Stimulated activated effector memory CD8-positive, alpha-beta T cell treated with anti-CD3 and anti-CD28 coated beads, Interleukin-12 subunit alpha, Interleukin-12 subunit beta, amount 100 ng/mL, for 72 hours (primary cell): ENCODE data around the gene FHOD3.
"Not testable (repeated sequence)": the region's sequence is repeated elsewhere in the genome, so short reads cannot be mapped to it uniquely, and the experiment has no call there.

Experiments used
- ATAC-seq: fragments of 150-1000 bp; cut with Tn5 transposase; 2 replicates; pipeline ENCODE4 v1.10.0; 2021
- DNase-seq, 2 donors: peaks; one replicate each; pipeline ENCODE4 v3.0.0; 2021 to 2022; ENCODE audit warnings: low spot score in 2 of 2
- H3K27ac Mint-ChIP-seq: one replicate; pipeline ENCODE4 v1.8.0; 2022; ENCODE audit warnings: mild to moderate bottlenecking, mixed read lengths
- H3K36me3 Mint-ChIP-seq: one replicate; pipeline ENCODE4 v1.8.0; 2022; ENCODE audit warnings: mild to moderate bottlenecking, mixed read lengths
- H3K4me1 Mint-ChIP-seq: one replicate; pipeline ENCODE4 v1.8.0; 2022; ENCODE audit warnings: mixed read lengths
- H3K4me3 Mint-ChIP-seq: one replicate; pipeline ENCODE4 v1.8.0; 2022; ENCODE audit warnings: mild to moderate bottlenecking, mixed read lengths
- H3K9me3 Mint-ChIP-seq: one replicate; pipeline ENCODE4 v1.8.0; 2022; ENCODE audit warnings: mixed read lengths

FHOD3 gene

DNA sequence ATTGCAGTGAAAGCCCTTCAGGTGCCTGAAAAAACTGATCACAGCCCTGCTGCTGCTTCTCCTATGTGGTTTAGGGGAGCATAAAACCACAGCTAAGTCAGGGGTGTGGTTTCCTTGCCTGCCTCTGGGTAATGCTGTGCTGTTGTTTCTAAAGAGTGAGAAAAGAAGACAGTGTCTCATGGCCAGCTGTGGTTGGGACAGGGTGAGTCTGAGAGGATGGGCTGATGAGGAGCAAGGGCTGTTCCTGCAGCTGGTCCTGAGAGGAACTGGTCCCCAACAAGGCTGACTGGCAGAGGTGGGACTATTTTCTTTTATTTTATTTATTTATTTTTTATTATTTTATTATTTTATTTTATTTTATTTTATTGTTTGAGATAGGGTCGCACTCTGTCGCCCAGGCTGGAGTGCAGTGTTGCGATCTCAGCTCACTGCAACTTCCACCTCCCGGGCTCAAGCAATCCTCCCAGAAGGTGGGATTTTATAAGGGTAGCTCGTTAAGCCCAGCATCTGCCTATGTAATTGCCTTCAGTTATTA is 236.7 kb downstream of the FHOD3 start:
- DNase-seq (no peak), ATAC-seq (peak; percentile 83)
- Mint-ChIP-seq H3K36me3 (no peaks in the 10 kb centered on the region), H3K4me1 (peaks cover 14% of the 10 kb centered on the region), H3K27ac (no peak overlapping the region), H3K9me3 (no peaks in the 10 kb centered on the region), H3K4me3 (no peak overlapping the region)

DNA sequence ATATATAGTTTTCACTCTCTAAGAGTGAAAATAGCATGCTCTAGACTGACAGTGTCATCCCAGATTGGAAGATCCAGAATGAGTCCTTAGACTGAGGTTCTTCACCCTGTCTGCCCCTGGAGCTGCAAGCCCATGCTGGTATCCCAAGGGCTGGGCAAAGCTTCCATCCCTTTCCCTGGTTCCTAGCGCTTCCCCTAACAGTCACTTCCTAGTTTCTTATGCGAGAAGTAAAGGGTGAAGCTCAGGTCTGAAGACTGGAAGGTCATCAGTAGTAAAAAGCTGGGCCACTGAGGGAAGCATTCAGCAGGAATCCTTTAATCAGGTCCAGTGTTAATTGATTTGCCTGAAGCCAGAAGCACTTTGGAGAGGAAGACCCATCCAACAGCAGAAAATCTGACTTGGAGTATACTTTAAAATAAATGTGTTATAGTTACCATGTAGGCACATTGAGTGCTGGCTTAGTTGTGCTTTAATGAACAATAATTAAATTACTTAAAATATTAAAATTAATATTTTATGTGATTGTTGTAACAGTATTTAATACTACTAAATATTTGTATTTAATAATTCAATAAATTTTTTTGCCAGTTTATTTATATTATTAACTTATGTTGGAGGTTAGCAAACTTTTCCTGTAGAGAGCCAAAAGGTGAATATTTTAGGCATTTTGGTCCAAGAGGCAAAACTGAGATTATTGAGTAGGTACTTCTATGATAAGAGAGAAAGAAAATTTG is 237.9 kb downstream of the FHOD3 start:
- ATAC-seq: no peak
- DNase-seq: no peak
- H3K4me3 Mint-ChIP-seq: no peak overlapping the region
- H3K36me3 Mint-ChIP-seq: no peaks in the 10 kb centered on the region
- peaks cover 14% of the 10 kb centered on the region for H3K4me1 Mint-ChIP-seq
- H3K27ac Mint-ChIP-seq: no peak overlapping the region
- H3K9me3 Mint-ChIP-seq: no peaks in the 10 kb centered on the region

DNA sequence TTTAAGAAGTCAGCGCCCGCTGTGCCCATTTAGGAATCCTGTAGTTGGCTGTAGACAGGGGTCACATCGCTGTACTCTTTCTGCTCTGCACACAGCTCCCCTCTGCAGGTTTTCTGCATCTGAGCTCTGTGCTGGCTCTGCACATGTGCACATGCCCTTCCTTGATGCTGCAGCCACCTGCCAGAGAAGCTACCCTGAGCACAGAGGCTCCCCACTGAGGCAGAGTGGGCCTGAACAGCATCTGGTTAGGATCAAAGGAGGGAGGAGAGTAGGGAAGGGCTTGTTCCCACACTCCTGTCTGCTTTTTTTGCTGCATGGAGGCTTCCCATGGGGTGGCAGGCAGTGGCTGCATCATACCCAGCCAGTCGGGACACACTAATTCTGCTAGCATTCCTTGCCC is 238.9 kb downstream of the FHOD3 start:
- H3K36me3 Mint-ChIP-seq: no peaks in the 10 kb centered on the region
- no peak overlapping the region for H3K27ac Mint-ChIP-seq
- ATAC-seq (no peak), DNase-seq (no peak)
- H3K4me3 Mint-ChIP-seq: no peak overlapping the region
- peaks cover 13% of the 10 kb centered on the region for H3K4me1 Mint-ChIP-seq
- no peaks in the 10 kb centered on the region for H3K9me3 Mint-ChIP-seq

DNA sequence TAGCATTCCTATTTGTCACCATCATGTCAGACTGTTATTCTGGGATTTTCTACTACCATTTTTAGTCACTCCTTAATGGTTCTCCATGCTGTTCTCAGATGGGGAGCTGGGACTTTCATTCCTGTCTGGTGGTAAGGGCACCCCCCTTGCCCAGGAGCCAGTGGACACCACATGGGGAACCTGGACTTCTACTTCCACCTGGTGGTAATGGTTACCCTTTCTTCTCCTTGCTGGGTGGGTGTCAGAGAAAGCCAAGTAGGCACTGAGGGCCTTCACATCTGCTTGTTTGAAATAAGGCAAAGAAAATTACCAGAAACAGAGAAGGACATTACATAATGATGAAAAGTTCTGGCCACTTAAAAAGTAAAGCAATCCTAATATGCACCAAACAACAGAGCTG is 239.8 kb downstream of the FHOD3 start:
- no peak for ATAC-seq
- Mint-ChIP-seq H3K27ac (no peak overlapping the region), H3K9me3 (no peaks in the 10 kb centered on the region), H3K4me3 (no peak overlapping the region), H3K36me3 (no peaks in the 10 kb centered on the region), H3K4me1 (peaks cover 6% of the 10 kb centered on the region)
- no peak for DNase-seq

DNA sequence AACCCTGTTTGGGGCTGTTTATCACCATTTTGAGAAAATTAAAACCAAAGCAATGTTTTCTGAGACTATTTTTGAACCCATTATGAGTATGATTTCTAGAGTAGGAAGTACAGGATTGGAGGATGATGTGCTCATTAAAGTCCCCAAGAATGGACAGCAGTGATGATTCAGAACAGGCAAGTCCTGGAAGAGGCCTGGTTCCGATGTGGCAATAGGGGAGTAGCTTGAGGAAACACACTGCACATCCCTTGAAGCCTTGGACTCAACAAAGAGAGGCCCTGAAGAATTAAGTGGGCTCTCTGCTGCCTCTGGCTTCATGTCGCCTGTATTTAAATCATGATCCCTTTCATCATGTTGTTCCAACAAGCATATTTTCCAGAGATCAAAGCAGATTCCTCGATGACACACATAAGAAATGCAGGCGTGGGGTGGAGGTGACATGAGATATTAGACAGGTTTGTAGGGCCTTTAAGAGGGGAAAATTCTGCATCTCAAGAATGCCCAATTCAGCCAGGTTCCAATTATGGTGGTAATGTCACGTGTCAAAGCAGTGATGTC is 242.2 kb downstream of the FHOD3 start:
- Mint-ChIP-seq H3K4me1 (no peaks in the 10 kb centered on the region), H3K27ac (no peak overlapping the region), H3K4me3 (no peak overlapping the region), H3K36me3 (no peaks in the 10 kb centered on the region), H3K9me3 (no peaks in the 10 kb centered on the region)
- ATAC-seq: no peak
- no peak for DNase-seq

DNA sequence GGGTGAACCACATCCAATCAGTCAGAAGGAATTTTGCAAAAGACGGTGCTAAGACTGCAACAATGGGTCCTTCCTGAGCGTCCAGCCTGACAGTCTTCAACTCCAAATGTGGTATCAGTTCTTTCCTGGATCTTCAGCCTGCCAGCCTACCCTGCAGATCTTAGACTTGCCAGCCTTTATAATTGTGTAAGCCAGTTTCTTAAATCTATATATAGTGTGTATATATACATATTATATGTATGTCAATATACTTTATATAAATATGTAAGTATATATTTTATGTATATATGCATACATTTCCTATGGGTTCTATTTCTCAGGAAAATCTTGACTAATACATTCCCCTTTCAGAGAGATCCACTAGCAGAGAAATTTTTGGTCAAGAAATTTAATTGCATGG is 245.5 kb downstream of the FHOD3 start:
- DNase-seq (no peak), ATAC-seq (no peak)
- Mint-ChIP-seq H3K4me3 (no peak overlapping the region), H3K4me1 (no peaks in the 10 kb centered on the region), H3K27ac (no peak overlapping the region), H3K36me3 (no peaks in the 10 kb centered on the region), H3K9me3 (no peaks in the 10 kb centered on the region)

DNA sequence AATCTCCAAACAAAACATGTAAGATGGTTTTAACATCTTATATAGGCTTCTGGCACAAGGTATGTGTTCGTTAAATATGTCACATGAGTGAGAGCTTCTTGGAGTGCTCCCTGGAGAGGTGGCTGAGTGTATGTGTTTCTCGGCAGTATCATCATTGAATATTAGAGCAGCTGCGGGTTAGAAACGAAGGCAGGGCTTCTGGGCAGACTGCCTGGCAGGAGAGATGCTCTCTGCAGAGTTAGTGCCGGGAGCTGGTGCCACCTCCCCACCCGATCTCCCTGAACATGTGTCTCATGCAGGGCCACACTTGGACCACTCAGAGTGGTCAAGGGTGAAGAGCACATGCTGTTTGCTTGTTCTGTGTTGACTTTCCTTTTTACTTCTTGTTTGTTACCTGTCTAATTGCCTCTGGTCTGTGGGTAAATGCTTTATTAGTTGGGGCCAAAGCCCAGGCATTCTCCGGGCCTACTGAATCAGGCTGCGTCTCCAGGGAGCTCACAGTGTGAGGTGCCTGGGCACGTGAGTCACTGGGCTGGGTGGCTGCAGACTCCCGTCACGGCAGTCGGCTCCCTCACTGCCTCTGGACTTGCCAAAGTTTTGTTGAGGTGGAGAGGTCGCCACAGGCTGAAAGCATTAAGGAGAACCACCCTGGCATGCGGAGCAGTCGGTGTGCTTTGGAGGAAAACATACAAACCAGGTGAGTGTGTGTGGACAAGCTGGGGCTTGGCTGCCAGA is 246.6 kb downstream of the FHOD3 start:
- Mint-ChIP-seq H3K36me3 (no peaks in the 10 kb centered on the region), H3K4me1 (no peaks in the 10 kb centered on the region), H3K27ac (no peak overlapping the region), H3K9me3 (no peaks in the 10 kb centered on the region), H3K4me3 (no peak overlapping the region)
- no peak for DNase-seq
- ATAC-seq: peak; percentile 37

DNA sequence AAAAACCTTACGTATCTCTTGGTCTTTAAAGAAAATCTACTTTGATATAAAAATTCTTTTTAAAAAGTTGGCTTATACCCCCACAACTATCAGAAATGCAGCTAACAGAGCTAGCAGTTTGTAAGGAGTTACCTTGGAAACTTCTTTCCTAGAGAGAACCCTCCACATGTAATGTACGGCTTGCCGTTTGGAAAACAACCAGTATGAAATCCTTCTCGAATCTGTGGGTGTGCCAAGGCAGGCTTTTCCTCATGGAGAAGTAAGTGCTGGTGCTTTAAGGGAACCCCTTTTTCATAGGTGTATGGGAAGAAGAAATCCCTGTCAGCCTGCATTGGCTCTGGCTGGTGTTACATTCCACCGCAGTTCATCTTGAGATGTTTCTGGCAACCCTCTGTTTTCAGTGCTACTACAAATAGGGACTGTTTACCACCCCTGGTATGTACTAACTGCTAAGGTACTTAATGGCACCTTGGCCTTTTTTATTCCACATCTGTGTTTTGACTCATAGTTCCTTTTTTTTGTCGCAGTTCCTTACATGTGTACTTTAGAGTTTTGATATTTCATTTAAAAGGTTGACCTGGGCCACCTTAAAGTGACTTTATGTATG is 248.4 kb downstream of the FHOD3 start:
- Mint-ChIP-seq H3K4me1 (no peaks in the 10 kb centered on the region), H3K27ac (no peak overlapping the region), H3K9me3 (no peaks in the 10 kb centered on the region), H3K4me3 (no peak overlapping the region), H3K36me3 (no peaks in the 10 kb centered on the region)
- no peak for DNase-seq
- ATAC-seq: no peak

DNA sequence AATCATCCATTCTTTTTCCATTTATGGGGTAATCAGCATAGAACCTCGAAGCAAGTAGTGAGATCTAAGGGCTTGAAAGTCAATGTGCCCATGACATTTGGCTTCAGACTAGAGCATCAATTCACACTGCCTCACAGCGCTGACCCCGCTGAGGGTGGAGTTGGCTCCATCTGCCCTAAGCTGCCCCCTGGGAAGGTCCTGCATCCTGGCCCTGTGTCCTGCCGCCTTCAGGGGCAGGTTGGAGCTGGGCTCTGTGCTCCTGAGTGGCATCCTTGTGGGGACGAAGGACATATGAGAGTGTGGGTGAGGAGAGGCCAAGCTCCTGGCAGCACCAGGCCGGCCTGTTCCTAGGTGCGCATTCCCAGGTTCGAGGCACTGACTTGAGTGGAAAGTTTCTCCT is 249.4 kb downstream of the FHOD3 start:
- no peaks in the 10 kb centered on the region for H3K4me1 Mint-ChIP-seq
- H3K9me3 Mint-ChIP-seq: no peaks in the 10 kb centered on the region
- ATAC-seq (no peak), DNase-seq (no peak)
- H3K4me3 Mint-ChIP-seq: no peak overlapping the region
- no peak overlapping the region for H3K27ac Mint-ChIP-seq
- H3K36me3 Mint-ChIP-seq: no peaks in the 10 kb centered on the region

DNA sequence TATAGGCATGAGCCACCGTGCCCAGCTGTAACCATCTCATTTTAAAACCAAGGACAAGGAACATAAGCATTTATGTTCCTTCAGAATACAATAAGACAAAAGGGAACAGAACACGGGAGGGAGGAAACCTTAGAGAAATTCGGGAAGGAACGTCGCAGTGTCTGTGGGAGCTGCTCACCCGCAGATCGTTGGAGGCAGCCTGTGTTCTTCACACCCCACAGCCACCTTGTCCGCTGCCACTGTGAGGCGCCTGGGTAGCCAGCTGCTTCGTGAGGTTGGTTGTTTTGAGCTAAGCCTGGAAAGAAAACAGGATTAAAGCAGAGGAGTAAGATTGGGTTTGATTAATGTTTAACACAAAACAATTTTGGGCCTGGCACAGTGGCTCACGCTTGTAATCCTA is 250.0 kb downstream of the FHOD3 start:
- ATAC-seq (no peak), DNase-seq (no peak)
- Mint-ChIP-seq H3K4me3 (no peak overlapping the region), H3K4me1 (no peaks in the 10 kb centered on the region), H3K27ac (no peak overlapping the region), H3K36me3 (no peaks in the 10 kb centered on the region), H3K9me3 (no peaks in the 10 kb centered on the region)

DNA sequence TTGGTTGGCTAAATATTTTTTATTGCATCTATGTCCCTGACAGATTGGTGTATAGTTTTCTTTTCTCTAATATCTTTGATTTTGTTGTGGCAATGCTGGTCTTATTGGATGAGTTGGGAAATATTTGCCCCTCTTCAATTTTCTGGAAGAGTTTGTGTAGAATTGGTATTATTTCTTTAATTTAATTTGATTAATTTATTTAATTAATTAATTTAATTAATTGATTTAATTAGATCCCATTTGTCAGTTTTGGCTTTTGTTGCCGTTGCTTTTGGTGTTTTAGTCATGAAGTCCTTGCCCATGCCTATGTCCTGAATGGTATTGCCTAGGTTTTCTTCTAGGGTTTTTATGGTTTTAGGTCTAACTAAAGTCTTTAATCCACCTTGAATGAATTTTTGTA is 253.8 kb downstream of the FHOD3 start:
- not testable (repeated sequence) for H3K4me1 Mint-ChIP-seq, H3K4me3 Mint-ChIP-seq, ATAC-seq, H3K36me3 Mint-ChIP-seq, H3K9me3 Mint-ChIP-seq, DNase-seq, H3K27ac Mint-ChIP-seq

DNA sequence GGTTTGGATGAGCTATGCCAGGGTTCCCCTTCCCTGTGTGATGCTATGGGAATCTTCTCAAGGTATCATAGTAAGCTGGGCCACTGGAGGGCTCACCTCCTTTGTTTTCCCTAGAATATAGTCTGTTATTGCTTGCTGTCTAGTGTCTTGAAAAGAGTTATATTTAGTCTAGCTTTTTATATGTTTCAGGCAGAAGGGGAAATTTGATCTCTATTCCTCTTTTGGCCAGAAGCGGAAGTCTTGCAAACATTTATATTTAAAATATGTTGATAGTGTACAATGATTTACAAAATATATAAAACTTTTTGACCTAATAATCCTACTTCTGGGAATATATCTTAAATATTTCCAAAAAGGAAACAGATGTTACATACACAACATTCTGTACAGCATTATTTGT is 260.7 kb downstream of the FHOD3 start:
- no peak for DNase-seq
- no peak overlapping the region for H3K27ac Mint-ChIP-seq
- H3K36me3 Mint-ChIP-seq: no peaks in the 10 kb centered on the region
- H3K4me3 Mint-ChIP-seq: no peak overlapping the region
- ATAC-seq: no peak
- no peaks in the 10 kb centered on the region for H3K4me1 Mint-ChIP-seq
- no peaks in the 10 kb centered on the region for H3K9me3 Mint-ChIP-seq

DNA sequence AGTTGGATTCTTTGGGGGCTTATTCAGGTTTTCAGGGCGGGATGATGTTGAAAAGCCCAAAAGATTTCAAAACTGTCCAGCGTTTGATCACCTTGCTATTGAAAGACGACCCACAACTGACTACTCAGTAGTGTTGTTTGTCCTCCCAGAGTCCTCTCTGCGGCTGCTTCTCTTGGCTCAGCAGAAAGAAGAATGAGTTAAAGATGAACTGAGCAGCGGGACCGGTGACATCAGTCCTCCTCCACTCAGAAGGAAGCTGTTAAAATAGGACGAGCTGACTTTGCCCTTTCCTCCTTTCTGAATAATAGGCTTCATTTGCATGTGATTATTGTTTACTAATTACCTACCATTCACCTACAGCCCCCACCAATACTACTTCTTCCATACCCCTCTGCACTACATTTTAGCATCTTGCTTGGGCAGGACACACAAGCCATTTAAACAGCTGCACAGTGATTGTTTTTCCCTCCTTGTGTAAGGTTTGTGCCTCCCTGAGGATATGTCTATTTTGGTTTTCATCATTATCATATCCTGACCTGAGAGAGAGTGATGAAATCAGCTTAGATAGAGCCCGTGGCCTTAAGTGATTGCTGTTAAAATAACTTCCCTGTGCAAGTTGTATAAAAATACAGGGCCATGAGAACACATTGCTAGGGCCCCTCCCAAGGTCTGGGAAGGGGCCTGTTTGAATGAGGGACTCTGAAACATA is 261.8 kb downstream of the FHOD3 start:
- Mint-ChIP-seq H3K9me3 (no peaks in the 10 kb centered on the region), H3K4me1 (no peaks in the 10 kb centered on the region), H3K36me3 (no peaks in the 10 kb centered on the region), H3K27ac (no peak overlapping the region), H3K4me3 (no peak overlapping the region)
- DNase-seq: no peak
- no peak for ATAC-seq

DNA sequence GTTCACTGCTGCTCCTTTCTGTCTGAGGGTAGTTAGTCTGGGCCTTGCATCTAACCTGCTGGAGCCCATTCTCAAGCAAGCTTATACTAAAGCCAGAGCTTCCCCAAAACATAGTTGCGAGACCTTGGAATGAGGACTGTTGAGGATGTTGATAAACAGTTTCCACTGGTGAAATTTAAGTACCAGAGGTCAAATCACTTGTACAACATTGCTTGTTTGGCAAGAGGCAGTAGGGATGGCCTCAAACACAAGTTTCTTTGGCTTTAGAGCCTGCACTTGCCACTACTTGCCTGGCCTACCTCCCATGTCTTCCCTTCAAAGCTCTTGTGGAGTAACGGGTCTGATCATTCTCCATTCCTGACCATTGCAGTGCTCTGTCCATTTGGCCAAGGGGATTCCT is 262.7 kb downstream of the FHOD3 start:
- DNase-seq (no peak), ATAC-seq (no peak)
- Mint-ChIP-seq H3K4me1 (no peaks in the 10 kb centered on the region), H3K4me3 (no peak overlapping the region), H3K36me3 (no peaks in the 10 kb centered on the region), H3K9me3 (no peaks in the 10 kb centered on the region), H3K27ac (no peak overlapping the region)

DNA sequence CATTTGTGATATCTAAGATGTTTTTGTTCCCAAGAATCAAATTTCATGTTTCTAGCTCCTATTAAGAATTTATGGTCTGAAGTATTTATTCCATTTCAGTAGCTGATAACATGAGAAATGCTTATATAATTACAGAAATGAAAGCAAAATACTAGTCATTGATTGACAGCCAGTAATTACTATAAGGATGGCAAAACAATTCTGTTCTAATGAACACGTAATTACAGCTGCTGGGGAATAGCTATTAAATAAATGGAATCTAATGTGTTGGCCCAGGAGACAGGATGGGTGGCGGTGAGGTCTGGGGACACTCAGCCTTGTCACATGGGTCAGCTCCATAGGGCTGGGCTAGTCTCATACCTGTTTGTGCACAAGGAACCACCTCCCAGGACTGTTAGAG is 263.5 kb downstream of the FHOD3 start:
- no peaks in the 10 kb centered on the region for H3K36me3 Mint-ChIP-seq

More for the DNA sequence above, 263.5 kb downstream of the FHOD3 start:
- Mint-ChIP-seq H3K4me1 (no peaks in the 10 kb centered on the region), H3K9me3 (no peaks in the 10 kb centered on the region), H3K27ac (no peak overlapping the region), H3K4me3 (no peak overlapping the region)
- no peak for ATAC-seq
- no peak for DNase-seq
